DND-41 (cell line): ENCODE results near the gene TOP2B.

Experiments
- ATAC-seq: fragments of 200-7000 bp; cut with Tn5 transposase; 3 replicates; pipeline ENCODE4 v1.9.1; 2021; ENCODE audit warnings: low read depth; ENCODE audit not compliant: insufficient read depth
- DNase-seq: peaks from one replicate; pipeline ENCODE4 v3.0.0-alpha.2; 2020
- H2AFZ ChIP-seq: 2 replicates; pipeline ENCODE4 v1.6.0; 2012; ENCODE audit warnings: low read depth, low read length
- H3K27ac ChIP-seq: 2 replicates; pipeline ENCODE4 v1.5.1; 2012; ENCODE audit warnings: low read length, inconsistent platforms
- H3K27me3 ChIP-seq: fragments of 200-600 bp; sonication (generic); 2 replicates; pipeline ENCODE4 v1.6.0; 2012; ENCODE audit warnings: low read length, mild to moderate bottlenecking, inconsistent platforms; ENCODE audit not compliant: insufficient read depth, poor library complexity
- H3K36me3 ChIP-seq: 2 replicates; pipeline ENCODE4 v1.5.1; 2012; ENCODE audit warnings: low read length, inconsistent platforms; ENCODE audit not compliant: insufficient read depth
- H3K4me1 ChIP-seq: 2 replicates; pipeline ENCODE4 v1.5.1; 2012; ENCODE audit warnings: mild to moderate bottlenecking, low read length; ENCODE audit not compliant: insufficient read depth
- H3K4me2 ChIP-seq: 2 replicates; pipeline ENCODE4 v1.6.0; 2012; ENCODE audit warnings: mild to moderate bottlenecking, moderate library complexity, low read length, inconsistent platforms; ENCODE audit not compliant: insufficient read depth
- H3K4me3 ChIP-seq, 2 experiments: fragments of 200-600 bp in 1 of 2; shearing (Covaris generic) in 1 of 2; 2 replicates each; pipeline ENCODE4 v1.5.1; 2012 to 2016; ENCODE audit warnings: inconsistent platforms in 2 of 2, low read length in 2 of 2, mild to moderate bottlenecking in 2 of 2, low read depth in 1 of 2, moderate library complexity in 1 of 2
- H3K79me2 ChIP-seq: 2 replicates; pipeline ENCODE4 v1.6.0; 2012; ENCODE audit warnings: low read length, inconsistent platforms; ENCODE audit not compliant: insufficient read depth
- H3K9ac ChIP-seq: 2 replicates; pipeline ENCODE4 v1.6.0; 2012; ENCODE audit warnings: low read depth, mild to moderate bottlenecking, inconsistent platforms, low read length, moderate library complexity
- H3K9me3 ChIP-seq: 2 replicates; pipeline ENCODE4 v1.5.1; 2012; ENCODE audit warnings: low read length, moderate library complexity, mild to moderate bottlenecking, inconsistent platforms; ENCODE audit not compliant: insufficient read depth, severe bottlenecking
- H4K20me1 ChIP-seq: 2 replicates; pipeline ENCODE4 v1.6.0; 2012; ENCODE audit warnings: low read length; ENCODE audit not compliant: insufficient read depth
- EZH2 ChIP-seq: IDR thresholded peaks from 3 replicates; pipeline ENCODE4 v1.6.1; 2012; ENCODE audit warnings: borderline replicate concordance, low read depth, mild to moderate bottlenecking, moderate library complexity, low read length, inconsistent platforms; ENCODE audit not compliant: severe bottlenecking
- TF ChIP-seq, protein P1 (sequence below): IDR thresholded peaks from 2 replicates; pipeline ENCODE4 v1.5.1; 2012; ENCODE audit warnings: borderline replicate concordance, low read length, moderate library complexity, mild to moderate bottlenecking; ENCODE audit not compliant: poor library complexity, severe bottlenecking; ENCODE audit errors: extremely low read depth

The TOP2B gene

DNA sequence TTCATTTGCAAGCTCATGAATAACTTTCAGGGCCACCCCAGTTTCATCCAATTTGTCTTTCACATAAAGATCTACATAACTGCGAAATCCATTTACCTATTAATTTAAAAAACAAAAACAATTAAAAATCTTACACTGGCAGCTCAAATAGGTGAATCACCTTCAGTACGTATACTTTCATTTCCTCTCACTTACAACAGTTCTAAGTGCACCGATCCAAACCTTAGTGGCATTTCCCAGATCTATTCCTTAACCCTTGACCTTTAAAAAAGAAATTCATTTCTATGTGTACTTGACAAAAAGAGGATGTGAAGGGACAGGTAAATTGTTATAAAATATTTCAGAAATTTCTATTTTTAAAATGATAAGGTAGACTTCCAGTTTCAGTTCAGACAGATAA, 30.8 kb downstream of the TOP2B start:
- Histone ChIP-seq H3K4me2 (no peak overlapping the region), H3K79me2 (peaks cover 7% of the 10 kb centered on the region; the same call in 1 of the 2 replicates), H3K9me3 (no peaks in the 10 kb centered on the region), H3K36me3 (peaks cover 92% of the 10 kb centered on the region), H3K4me3 (no peak overlapping the region), H3K27ac (no peak overlapping the region), H4K20me1 (peaks cover 4% of the 10 kb centered on the region), H3K9ac (no peak overlapping the region), H3K27me3 (no peaks in the 10 kb centered on the region), H3K4me1 (no peaks in the 10 kb centered on the region), H2AFZ (no peak overlapping the region)
- DNase-seq (no peak), ATAC-seq (no peak)
- TF ChIP-seq EZH2, result no peak
- TF ChIP-seq, protein P1, sequence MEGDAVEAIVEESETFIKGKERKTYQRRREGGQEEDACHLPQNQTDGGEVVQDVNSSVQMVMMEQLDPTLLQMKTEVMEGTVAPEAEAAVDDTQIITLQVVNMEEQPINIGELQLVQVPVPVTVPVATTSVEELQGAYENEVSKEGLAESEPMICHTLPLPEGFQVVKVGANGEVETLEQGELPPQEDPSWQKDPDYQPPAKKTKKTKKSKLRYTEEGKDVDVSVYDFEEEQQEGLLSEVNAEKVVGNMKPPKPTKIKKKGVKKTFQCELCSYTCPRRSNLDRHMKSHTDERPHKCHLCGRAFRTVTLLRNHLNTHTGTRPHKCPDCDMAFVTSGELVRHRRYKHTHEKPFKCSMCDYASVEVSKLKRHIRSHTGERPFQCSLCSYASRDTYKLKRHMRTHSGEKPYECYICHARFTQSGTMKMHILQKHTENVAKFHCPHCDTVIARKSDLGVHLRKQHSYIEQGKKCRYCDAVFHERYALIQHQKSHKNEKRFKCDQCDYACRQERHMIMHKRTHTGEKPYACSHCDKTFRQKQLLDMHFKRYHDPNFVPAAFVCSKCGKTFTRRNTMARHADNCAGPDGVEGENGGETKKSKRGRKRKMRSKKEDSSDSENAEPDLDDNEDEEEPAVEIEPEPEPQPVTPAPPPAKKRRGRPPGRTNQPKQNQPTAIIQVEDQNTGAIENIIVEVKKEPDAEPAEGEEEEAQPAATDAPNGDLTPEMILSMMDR, result no peak

DNA sequence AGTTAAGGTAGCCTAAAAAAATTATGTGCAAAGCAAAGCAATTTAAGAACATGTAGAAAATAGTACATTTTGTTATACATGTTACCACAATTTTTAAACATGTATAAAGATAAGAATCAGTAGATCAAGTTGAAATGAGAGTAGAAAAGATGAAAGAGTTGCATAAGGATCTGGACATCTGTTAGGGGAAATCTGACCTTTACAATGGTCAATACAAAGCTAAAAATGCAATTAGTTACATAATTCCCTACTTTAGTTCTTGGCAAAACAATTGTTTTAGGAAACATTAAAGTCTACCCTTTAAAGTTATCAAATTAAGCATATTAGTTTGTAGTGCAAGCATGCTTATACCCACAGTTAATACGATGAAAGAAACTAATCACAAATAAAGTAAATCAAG, 32.7 kb downstream of the TOP2B start:
- ATAC-seq (no peak), DNase-seq (no peak)
- TF ChIP-seq, protein P1, result no peak
- TF ChIP-seq EZH2, result no peak
- no peaks in the 10 kb centered on the region for H3K27me3 ChIP-seq
- no peaks in the 10 kb centered on the region for H3K9me3 ChIP-seq
- no peaks in the 10 kb centered on the region for H3K4me1 ChIP-seq
- H3K36me3 ChIP-seq, result peaks cover 97% of the 10 kb centered on the region
- peaks cover 4% of the 10 kb centered on the region for H4K20me1 ChIP-seq
- no peak overlapping the region for H3K4me3 ChIP-seq
- H3K9ac ChIP-seq, result no peak overlapping the region
- H3K27ac ChIP-seq, result no peak overlapping the region
- no peak overlapping the region for H2AFZ ChIP-seq
- H3K79me2 ChIP-seq, result peaks cover 7% of the 10 kb centered on the region; the same call in 1 of the 2 replicates
- no peak overlapping the region for H3K4me2 ChIP-seq

- no peak overlapping the region for H2AFZ ChIP-seq
- H3K9me3 ChIP-seq, result no peaks in the 10 kb centered on the region
- no peak overlapping the region for H3K9ac ChIP-seq
- no peak overlapping the region for H3K27ac ChIP-seq
- H3K36me3 ChIP-seq, result peaks cover 95% of the 10 kb centered on the region
- ATAC-seq, result no peak
- H3K4me2 ChIP-seq, result no peak overlapping the region
- no peak for DNase-seq
- TF ChIP-seq EZH2, result no peak
- H3K4me3 ChIP-seq, result no peak overlapping the region
- no peaks in the 10 kb centered on the region for H3K4me1 ChIP-seq
- no peaks in the 10 kb centered on the region for H3K79me2 ChIP-seq
- H3K27me3 ChIP-seq, result no peaks in the 10 kb centered on the region
- H4K20me1 ChIP-seq, result no peaks in the 10 kb centered on the region
These were observed 43.6 kb downstream of the TOP2B start for GRCh38 chr3:25621087-25621486.

GRCh38 chr3:25620493-25620892, 44.2 kb downstream of the TOP2B start:
- Histone ChIP-seq H3K9me3 (no peaks in the 10 kb centered on the region), H3K36me3 (peaks cover 95% of the 10 kb centered on the region), H2AFZ (no peak overlapping the region), H4K20me1 (no peaks in the 10 kb centered on the region), H3K4me1 (no peaks in the 10 kb centered on the region), H3K4me3 (no peak overlapping the region), H3K9ac (no peak overlapping the region), H3K79me2 (no peaks in the 10 kb centered on the region), H3K27me3 (no peaks in the 10 kb centered on the region), H3K4me2 (no peak overlapping the region), H3K27ac (no peak overlapping the region)
- DNase-seq, result no peak
- TF ChIP-seq, protein P1, result no peak
- no peak for TF ChIP-seq EZH2
- no peak for ATAC-seq
